ENCODE results near the gene ERAL1.
A peak's percentile ranks its signal among the peaks of the same experiment; 100 is the strongest.
"Not testable (repeated sequence)": the region's sequence is repeated elsewhere in the genome, so short reads cannot be mapped to it uniquely, and the experiment has no call there.

The ERAL1 gene

GRCh38 chr17:28854457-28855335 is at the start of gene ERAL1:
TSS of gene ERAL1 (plus strand) at chr17:28855016. CDS start at chr17:28855035, 19 bp downstream.
- no peak for DNase-seq

- DNase-seq: no peak
Observed at GRCh38 chr17:28807925-28808634, 46.7 kb upstream of the ERAL1 start.

GRCh38 chr17:28810437-28810836 is 44.4 kb upstream of the ERAL1 start:
- DNase-seq: no peak

GRCh38 chr17:28811651-28812090 is 43.1 kb upstream of the ERAL1 start:
- DNase-seq: no peak

- peak; percentile 61 for DNase-seq
Observed at GRCh38 chr17:28812091-28812747, 42.6 kb upstream of the ERAL1 start.

- DNase-seq: no peak
Observed at GRCh38 chr17:28812748-28813377, 42.0 kb upstream of the ERAL1 start.

GRCh38 chr17:28816540-28816939 is 38.3 kb upstream of the ERAL1 start:
- no peak for DNase-seq

- no peak for DNase-seq
Observed at GRCh38 chr17:28818819-28819221, 36.0 kb upstream of the ERAL1 start.

GRCh38 chr17:28819582-28819981 is 35.2 kb upstream of the ERAL1 start:
- no peak for DNase-seq

GRCh38 chr17:28827672-28828071 is 27.1 kb upstream of the ERAL1 start:
- DNase-seq: no peak

GRCh38 chr17:28828294-28829040 is 26.3 kb upstream of the ERAL1 start:
- no peak for DNase-seq

GRCh38 chr17:28834420-28834819 is 20.4 kb upstream of the ERAL1 start:
- no peak for DNase-seq

GRCh38 chr17:28836541-28836940 is 18.3 kb upstream of the ERAL1 start:
- not testable (repeated sequence) for DNase-seq

GRCh38 chr17:28839221-28839620 is 15.6 kb upstream of the ERAL1 start:
- no peak for DNase-seq

- DNase-seq: no peak
Observed at GRCh38 chr17:28841901-28842281, 12.9 kb upstream of the ERAL1 start.

GRCh38 chr17:28842282-28843012 is 12.4 kb upstream of the ERAL1 start, which contains the start of gene FAM222B:
TSS of gene FAM222B (minus strand) at chr17:28842790. CDS start at chr17:28766667, 76,123 bp downstream.
- no peak for DNase-seq

GRCh38 chr17:28843816-28844148 is 11.0 kb upstream of the ERAL1 start:
- no peak for DNase-seq

GRCh38 chr17:28846231-28846630 is 8.6 kb upstream of the ERAL1 start:
- no peak for DNase-seq

- not testable (repeated sequence) for DNase-seq
Observed at GRCh38 chr17:28846699-28847098, 8.1 kb upstream of the ERAL1 start.

GRCh38 chr17:28848667-28849066 is 6.1 kb upstream of the ERAL1 start:
- DNase-seq: not testable (repeated sequence)

- DNase-seq: no peak
Observed at GRCh38 chr17:28849281-28849680, 5.5 kb upstream of the ERAL1 start.

- DNase-seq: no peak
Observed at GRCh38 chr17:28853295-28853694, 1.5 kb upstream of the ERAL1 start.

Data from NCI-H2081 treated with DMSO at 0.1 percent for 48 hours (cell line).